Thoracic aorta (tissue), 2 donors: ENCODE results near the gene PHYHD1. TPM values are rescaled to one million over a fixed set of nuclear protein-coding genes. Genes with fewer than 3 reads are reported as not detected.

ENCODE experiments used
- ATAC-seq: fragments of 150-250 bp; one replicate; pipeline ENCODE4 v1.8.0; 2017; ENCODE audit warnings: low read depth; ENCODE audit not compliant: insufficient number of reproducible peaks, low FRiP score
- DNase-seq: peaks from one replicate; pipeline ENCODE4 v3.0.0-alpha.2; 2020; ENCODE audit warnings: low spot score
- H3K27ac ChIP-seq, 2 donors: fragments of 200-600 bp; sonication (generic); 1 replicate in 1 of 2; 2 replicates in 1 of 2; pipeline ENCODE4 v1.5.1; 2016; ENCODE audit warnings: mild to moderate bottlenecking in 2 of 2, moderate library complexity in 2 of 2
- H3K27me3 ChIP-seq: fragments of 200-600 bp; sonication (generic); replicated peaks from 2 replicates; pipeline ENCODE4 v1.6.0; 2016; ENCODE audit warnings: mild to moderate bottlenecking; ENCODE audit not compliant: insufficient read depth
- H3K36me3 ChIP-seq: fragments of 200-600 bp; sonication (generic); one replicate; pipeline ENCODE4 v1.5.1; 2016
- H3K4me1 ChIP-seq, 2 donors: fragments of 200-600 bp; sonication (generic); 1 replicate in 1 of 2; 2 replicates in 1 of 2; pipeline versions ENCODE4 v1.5.1 to v1.6.0; 2016; ENCODE audit warnings: low read depth in 2 of 2, mild to moderate bottlenecking in 1 of 2; ENCODE audit not compliant: control insufficient read depth in 1 of 2
- H3K4me3 ChIP-seq: fragments of 200-600 bp; sonication (generic); 2 replicates; pipeline ENCODE4 v1.5.1; 2016; ENCODE audit warnings: mild to moderate bottlenecking
- H3K9me3 ChIP-seq: fragments of 200-600 bp; sonication (generic); 2 replicates; pipeline ENCODE4 v1.5.1; 2016
- total RNA-seq, 2 donors: library from RNA; depleted of rRNA; stranded (reverse); fragments of >200 nt; gene quantifications; one replicate each; pipeline versions ENCODE4 v1.1.0 to v1.2.3, GENCODE V29; 2016
- TF ChIP-seq, protein P1 (sequence below): fragments of 200-600 bp; sonication (generic); IDR thresholded peaks from one replicate; pipeline ENCODE4 v1.5.1; 2019; ENCODE audit warnings: antibody characterized with exemption

Gene PHYHD1
- total RNA-seq, 2 donors from 2014 or later: 21.1 to 36.3 TPM

DNA sequence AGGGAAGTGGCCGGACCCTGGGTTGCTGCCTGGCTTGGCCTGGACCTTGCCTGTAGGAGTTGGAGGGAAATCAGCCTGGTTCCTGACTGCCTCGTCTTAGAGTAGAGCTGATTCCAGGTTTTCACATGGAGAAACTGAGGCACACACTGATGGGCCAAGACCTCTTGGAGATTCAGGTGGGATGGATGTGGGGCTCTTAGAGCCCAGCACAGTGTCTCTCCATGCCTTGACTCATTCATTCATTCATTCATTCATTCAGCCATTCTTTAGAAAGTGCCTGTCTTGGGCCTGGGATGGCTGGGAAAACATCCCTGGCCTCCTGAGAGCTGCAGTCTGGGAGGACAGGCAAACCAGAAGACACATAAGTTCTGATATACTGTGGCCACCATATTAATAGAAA lies 36.6 kb upstream of the PHYHD1 start:
- peaks cover 22% of the 10 kb centered on the region for H3K36me3 ChIP-seq

DNA sequence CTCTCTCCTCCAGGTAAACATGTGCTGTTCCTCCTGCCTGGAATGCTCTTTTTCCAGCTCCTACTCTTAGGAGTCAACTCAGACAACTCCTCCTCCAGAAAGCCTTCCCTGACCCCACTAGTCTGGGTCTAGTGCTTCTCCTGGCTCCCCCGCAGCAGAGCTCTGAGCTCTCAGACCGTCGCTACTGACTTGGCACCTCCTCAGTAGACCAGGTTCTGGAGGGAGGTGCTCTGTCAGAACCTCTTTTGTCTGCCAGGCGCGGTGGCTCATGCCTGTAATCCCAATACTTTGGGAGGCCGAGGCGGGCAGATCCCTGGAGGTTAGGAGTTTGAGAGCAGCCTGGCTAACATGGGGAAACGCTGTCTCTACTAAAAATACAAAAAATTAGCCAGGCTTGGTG lies 35.4 kb upstream of the PHYHD1 start:
- TF ChIP-seq, protein P1, sequence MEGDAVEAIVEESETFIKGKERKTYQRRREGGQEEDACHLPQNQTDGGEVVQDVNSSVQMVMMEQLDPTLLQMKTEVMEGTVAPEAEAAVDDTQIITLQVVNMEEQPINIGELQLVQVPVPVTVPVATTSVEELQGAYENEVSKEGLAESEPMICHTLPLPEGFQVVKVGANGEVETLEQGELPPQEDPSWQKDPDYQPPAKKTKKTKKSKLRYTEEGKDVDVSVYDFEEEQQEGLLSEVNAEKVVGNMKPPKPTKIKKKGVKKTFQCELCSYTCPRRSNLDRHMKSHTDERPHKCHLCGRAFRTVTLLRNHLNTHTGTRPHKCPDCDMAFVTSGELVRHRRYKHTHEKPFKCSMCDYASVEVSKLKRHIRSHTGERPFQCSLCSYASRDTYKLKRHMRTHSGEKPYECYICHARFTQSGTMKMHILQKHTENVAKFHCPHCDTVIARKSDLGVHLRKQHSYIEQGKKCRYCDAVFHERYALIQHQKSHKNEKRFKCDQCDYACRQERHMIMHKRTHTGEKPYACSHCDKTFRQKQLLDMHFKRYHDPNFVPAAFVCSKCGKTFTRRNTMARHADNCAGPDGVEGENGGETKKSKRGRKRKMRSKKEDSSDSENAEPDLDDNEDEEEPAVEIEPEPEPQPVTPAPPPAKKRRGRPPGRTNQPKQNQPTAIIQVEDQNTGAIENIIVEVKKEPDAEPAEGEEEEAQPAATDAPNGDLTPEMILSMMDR: no peak
- Histone ChIP-seq H3K27ac (peak overlapping the region in 1 of 2 donors; percentile 32), H3K36me3 (peaks cover 26% of the 10 kb centered on the region), H3K9me3 (no peaks in the 10 kb centered on the region), H3K4me1 (peaks cover 28 to 75% of the 10 kb centered on the region in 2 donors), H3K27me3 (no peaks in the 10 kb centered on the region), H3K4me3 (no peak overlapping the region)
- DNase-seq (no peak), ATAC-seq (no peak)

More for the DNA sequence above, 36.6 kb upstream of the PHYHD1 start:
- TF ChIP-seq, protein P1: no peak
- Histone ChIP-seq H3K27me3 (no peaks in the 10 kb centered on the region), H3K9me3 (no peaks in the 10 kb centered on the region), H3K4me3 (peak overlapping the region; percentile 96), H3K4me1 (peaks cover 28 to 80% of the 10 kb centered on the region in 2 donors), H3K27ac (peak overlapping the region in 1 of 2 donors; percentile 32)
- DNase-seq: no peak
- no peak for ATAC-seq

DNA sequence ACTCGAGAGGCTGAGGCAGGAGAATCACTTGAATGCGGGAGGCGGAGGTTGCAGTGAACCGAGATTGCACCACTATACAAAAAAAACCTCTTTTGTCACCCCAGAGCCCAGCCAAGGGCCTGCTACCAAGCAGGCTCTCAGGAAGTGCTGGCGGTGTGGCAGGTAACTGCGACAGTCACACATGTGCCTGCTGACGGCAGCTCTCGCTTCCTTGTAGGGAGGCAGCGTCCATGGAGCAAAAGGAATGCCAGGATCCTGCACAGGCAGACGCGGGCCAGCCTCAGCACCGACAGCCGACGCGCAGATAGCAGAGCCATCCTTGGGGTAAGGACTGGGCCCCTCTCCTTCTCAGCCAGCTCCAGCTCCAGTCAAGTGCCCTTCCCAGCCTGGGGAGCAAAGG lies 35.0 kb upstream of the PHYHD1 start:
- H3K4me3 ChIP-seq: no peak overlapping the region
- H3K36me3 ChIP-seq: peaks cover 27% of the 10 kb centered on the region
- H3K27me3 ChIP-seq: no peaks in the 10 kb centered on the region
- H3K9me3 ChIP-seq: no peaks in the 10 kb centered on the region
- DNase-seq (no peak), ATAC-seq (no peak)
- H3K27ac ChIP-seq: peak overlapping the region; percentile 15 to 32
- TF ChIP-seq, protein P1: no peak
- peaks cover 28 to 75% of the 10 kb centered on the region in 2 donors for H3K4me1 ChIP-seq

DNA sequence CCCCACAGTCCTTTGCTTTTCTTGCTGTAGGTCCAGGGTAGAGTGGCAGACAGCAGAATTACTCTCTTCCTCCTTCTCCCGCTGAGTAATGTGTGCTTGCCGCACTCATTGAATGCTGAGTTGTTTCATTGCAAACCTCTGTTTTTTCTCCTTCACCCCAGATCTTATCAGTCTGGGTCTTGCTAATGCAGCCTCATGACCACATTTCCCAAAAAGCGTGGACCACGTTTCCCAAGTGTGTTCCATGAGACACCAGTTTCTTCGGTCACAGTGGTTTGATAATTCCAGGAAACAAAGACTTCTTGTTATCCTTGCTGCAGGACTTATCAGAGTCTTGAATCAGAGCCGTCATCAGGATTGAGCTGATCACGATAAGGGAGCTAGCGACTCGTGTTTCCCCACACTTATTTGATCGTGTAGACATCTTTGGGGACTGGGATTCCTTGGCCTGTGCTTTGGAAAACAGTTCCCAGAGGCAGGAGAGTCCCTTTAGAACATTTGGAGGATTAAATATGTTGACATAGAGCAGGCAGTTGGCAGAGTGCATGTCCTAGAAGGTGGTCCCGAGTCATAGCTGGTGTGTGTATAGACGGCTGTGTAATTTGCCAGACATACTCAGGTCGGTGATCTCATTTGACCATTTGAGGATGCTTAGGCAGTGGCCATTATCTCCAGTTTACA lies 34.4 kb upstream of the PHYHD1 start:
- peaks cover 29 to 75% of the 10 kb centered on the region in 2 donors for H3K4me1 ChIP-seq
- no peaks in the 10 kb centered on the region for H3K9me3 ChIP-seq

DNA sequence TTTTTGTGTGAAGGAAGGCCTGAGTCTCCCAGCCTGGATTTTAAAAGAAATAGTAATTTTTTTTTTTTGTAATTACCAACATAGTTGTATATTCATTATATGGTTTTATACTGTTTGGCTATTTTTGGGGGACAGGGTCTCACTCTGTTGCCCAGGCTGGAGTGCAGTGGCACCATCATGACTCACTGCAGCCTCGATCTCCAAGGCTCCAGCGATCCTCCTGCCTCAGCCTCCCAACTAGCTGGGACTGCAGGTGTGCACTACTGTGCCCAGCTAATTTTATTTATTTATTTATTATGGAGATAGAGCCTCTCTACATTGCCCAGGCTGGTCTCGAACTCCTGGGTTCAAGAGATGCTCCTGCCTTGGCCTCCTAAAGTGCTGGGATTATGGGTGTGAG lies 33.7 kb upstream of the PHYHD1 start:
- H3K9me3 ChIP-seq: no peaks in the 10 kb centered on the region
- no peak for DNase-seq
- peak overlapping the region in 1 of 2 donors; percentile 53 for H3K27ac ChIP-seq
- TF ChIP-seq, protein P1: no peak
- ATAC-seq: no peak
- H3K4me1 ChIP-seq: peaks cover 36 to 82% of the 10 kb centered on the region in 2 donors
- H3K36me3 ChIP-seq: peaks cover 29% of the 10 kb centered on the region
- no peak overlapping the region for H3K4me3 ChIP-seq
- H3K27me3 ChIP-seq: no peaks in the 10 kb centered on the region

More for the DNA sequence above, 34.4 kb upstream of the PHYHD1 start:
- no peak overlapping the region for H3K4me3 ChIP-seq
- DNase-seq (no peak), ATAC-seq (no peak)
- peak overlapping the region in 1 of 2 donors; percentile 15 for H3K27ac ChIP-seq
- H3K36me3 ChIP-seq: peaks cover 27% of the 10 kb centered on the region
- no peaks in the 10 kb centered on the region for H3K27me3 ChIP-seq
- TF ChIP-seq, protein P1: no peak
